IPS DF 6.9 (cell line): Measurements from ENCODE around the gene IGF2BP3.

Experiments used
- DNase-seq: peaks from one replicate; pipeline ENCODE4 v3.0.0-alpha.2; 2013; ENCODE audit warnings: low read depth, low spot score
- H3K27ac ChIP-seq: one replicate; pipeline ENCODE4 v1.5.1; 2013; ENCODE audit warnings: low read length, control low read depth
- H3K27me3 ChIP-seq: 2 replicates; pipeline ENCODE4 v1.6.1; 2013; ENCODE audit warnings: mild to moderate bottlenecking, low read length; ENCODE audit not compliant: control insufficient read depth, insufficient read depth
- H3K36me3 ChIP-seq: 2 replicates; pipeline ENCODE4 v1.6.1; 2013; ENCODE audit warnings: low read length; ENCODE audit not compliant: control insufficient read depth, insufficient read depth
- H3K4me1 ChIP-seq: 2 replicates; pipeline ENCODE4 v1.6.1; 2013; ENCODE audit warnings: low read length; ENCODE audit not compliant: control insufficient read depth, insufficient read depth
- H3K4me3 ChIP-seq: 2 replicates; pipeline ENCODE4 v1.5.1; 2013; ENCODE audit warnings: mild to moderate bottlenecking, low read length
- H3K9me3 ChIP-seq: 2 replicates; pipeline ENCODE4 v1.6.1; 2013; ENCODE audit warnings: low read length, inconsistent platforms; ENCODE audit not compliant: control insufficient read depth, insufficient read depth
- WGBS: extraction: QIAGEN DNeasy Blood & Tissue Kit; methylation state at CpG from one replicate; pipeline ENCODE4 v1.1.7; 2013; ENCODE audit warnings: mixed read lengths, missing lambda C conversion rate; ENCODE audit not compliant: insufficient read length, insufficient coverage; 5-methylcytosine and 5-hydroxymethylcytosine counted together

The IGF2BP3 gene

DNA sequence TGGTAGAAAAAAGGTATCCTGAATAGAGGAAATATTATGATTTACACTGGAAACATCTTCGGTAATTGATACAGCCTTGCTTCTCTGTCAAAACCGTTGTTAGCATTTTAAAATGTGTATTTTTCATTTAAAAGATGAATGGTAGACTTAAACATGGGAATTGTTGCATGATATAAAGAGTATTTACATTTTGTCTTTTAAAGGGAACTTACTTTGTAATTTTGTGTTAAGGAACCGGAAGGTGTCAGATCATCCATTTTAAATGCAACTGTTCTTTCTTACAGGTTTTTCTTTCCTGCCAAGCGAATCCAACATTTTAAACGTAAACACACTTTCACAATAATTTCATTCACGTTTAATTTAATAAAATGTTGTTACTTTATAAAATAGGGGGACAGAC, 1.8 kb upstream of the IGF2BP3 start:
- no peaks in the 10 kb centered on the region for H3K9me3 ChIP-seq
- no peaks in the 10 kb centered on the region for H3K4me1 ChIP-seq
- H3K27me3 ChIP-seq: no peaks in the 10 kb centered on the region
- WGBS: no CpG with 5 or more reads among the region's 6 CpGs
- DNase-seq: no peak
- no peak overlapping the region for H3K27ac ChIP-seq
- no peaks in the 10 kb centered on the region for H3K36me3 ChIP-seq
- H3K4me3 ChIP-seq: peak overlapping the region; percentile 26; the same call in 1 of the 2 replicates

DNA sequence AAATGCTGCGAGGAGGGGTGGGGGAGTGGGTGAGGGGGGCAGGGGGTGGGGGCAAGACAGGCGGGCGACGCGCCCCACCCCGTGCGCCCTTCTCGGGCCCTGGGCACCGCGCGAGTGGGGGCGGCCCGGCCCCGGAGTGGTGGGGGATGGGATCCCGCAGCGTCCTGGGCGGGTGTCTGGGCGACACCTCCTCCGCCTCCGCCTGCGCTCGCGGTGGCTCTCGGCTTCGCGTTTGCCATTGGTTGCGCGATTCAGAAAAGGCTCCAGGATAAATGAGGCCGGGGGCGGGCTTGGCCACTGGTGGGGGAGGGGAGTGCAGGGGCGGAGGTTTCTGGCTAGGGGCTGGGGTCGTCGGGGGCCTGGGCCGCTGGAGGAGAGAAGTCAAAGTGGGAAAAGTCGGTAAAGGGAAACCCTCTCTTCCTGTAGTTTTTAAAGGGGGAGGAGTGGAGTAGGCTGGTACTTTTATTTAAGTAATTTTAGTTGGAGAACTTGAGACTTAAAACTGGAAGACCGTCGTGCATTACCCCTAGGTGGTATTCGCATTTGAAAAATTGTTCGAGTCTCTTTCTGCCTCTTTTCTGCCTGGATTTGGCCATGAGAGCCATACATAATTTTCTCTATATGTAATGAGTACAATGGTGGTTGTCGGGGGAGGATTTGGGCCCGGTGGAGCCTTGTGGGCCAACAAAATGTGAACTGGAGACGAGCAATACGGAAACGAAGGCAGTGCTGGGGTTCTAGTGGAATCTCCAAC, 992 bp upstream of the IGF2BP3 start:
- Histone ChIP-seq H3K9me3 (no peaks in the 10 kb centered on the region), H3K4me1 (no peaks in the 10 kb centered on the region), H3K27me3 (no peaks in the 10 kb centered on the region), H3K4me3 (peak overlapping the region; percentile 97; the same call in 1 of the 2 replicates), H3K27ac (no peak overlapping the region), H3K36me3 (no peaks in the 10 kb centered on the region)
- no CpG with 5 or more reads among the region's 44 CpGs for WGBS
- peak; percentile 81 for DNase-seq

DNA sequence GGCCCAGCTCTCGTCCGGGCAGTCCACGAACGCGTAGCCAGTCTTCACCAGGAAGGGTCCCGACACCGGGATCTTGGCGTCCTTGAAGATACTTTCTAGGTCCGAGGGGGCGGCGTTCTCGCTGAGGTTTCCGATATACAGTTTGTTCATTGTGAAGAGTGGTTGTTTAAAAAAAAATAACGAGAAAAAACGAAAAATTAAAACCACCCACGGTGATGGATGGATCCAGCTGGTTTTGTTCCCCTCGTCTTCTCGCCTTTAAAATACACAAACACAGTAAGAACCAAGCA, 385 bp downstream of the IGF2BP3 start:
- Histone ChIP-seq H3K4me3 (peak overlapping the region; percentile 97), H3K27ac (no peak overlapping the region), H3K9me3 (no peaks in the 10 kb centered on the region), H3K36me3 (no peaks in the 10 kb centered on the region), H3K4me1 (peaks cover 3% of the 10 kb centered on the region; the same call in 1 of the 2 replicates), H3K27me3 (no peaks in the 10 kb centered on the region)
- no peak for DNase-seq
- no CpG with 5 or more reads among the region's 18 CpGs for WGBS

GRCh38 chr7:23469150-23469960, 936 bp downstream of the IGF2BP3 start:
- Histone ChIP-seq H3K27me3 (no peaks in the 10 kb centered on the region), H3K4me1 (peaks cover 3% of the 10 kb centered on the region; the same call in 1 of the 2 replicates), H3K9me3 (no peaks in the 10 kb centered on the region), H3K4me3 (peak overlapping the region; percentile 97), H3K36me3 (no peaks in the 10 kb centered on the region), H3K27ac (no peak overlapping the region)
- WGBS: no CpG with 5 or more reads among the region's 91 CpGs
- no peak for DNase-seq

DNA sequence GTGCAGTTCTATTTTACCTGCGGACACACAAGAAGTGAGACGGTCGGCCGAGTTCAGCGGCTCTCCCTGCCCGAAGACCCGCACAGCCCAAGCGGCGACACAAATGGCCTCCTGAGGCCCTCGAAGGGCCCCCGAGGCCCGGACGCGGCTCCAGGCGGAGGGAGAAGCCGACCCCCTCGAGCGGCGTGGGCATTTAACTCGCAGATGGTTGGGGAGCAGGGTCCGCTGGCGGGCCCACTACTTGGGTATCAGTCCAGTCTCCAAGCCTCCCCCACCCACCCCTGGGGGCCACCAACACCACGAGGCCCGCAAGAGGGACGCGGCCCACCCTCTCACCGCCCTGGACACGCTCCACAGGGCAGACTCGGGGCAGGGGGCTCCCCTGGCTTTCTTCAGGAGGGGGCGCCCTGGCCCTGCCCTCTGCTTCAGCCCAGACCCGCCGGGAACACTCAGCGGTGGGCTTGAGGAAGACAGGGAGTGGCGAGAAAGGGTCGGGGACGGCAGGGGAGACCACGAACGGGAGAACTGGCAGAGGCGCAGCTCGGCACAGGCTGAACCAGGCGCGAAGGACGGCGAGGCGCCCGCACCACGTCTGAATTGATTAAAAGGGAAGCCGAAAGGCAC, 1.7 kb downstream of the IGF2BP3 start:
- WGBS: no CpG with 5 or more reads among the region's 48 CpGs
- Histone ChIP-seq H3K4me3 (peak overlapping the region; percentile 97), H3K36me3 (no peaks in the 10 kb centered on the region; the same call in 1 of the 2 replicates), H3K27me3 (no peaks in the 10 kb centered on the region), H3K27ac (no peak overlapping the region), H3K9me3 (no peaks in the 10 kb centered on the region), H3K4me1 (peaks cover 3% of the 10 kb centered on the region; the same call in 1 of the 2 replicates)
- DNase-seq: no peak

DNA sequence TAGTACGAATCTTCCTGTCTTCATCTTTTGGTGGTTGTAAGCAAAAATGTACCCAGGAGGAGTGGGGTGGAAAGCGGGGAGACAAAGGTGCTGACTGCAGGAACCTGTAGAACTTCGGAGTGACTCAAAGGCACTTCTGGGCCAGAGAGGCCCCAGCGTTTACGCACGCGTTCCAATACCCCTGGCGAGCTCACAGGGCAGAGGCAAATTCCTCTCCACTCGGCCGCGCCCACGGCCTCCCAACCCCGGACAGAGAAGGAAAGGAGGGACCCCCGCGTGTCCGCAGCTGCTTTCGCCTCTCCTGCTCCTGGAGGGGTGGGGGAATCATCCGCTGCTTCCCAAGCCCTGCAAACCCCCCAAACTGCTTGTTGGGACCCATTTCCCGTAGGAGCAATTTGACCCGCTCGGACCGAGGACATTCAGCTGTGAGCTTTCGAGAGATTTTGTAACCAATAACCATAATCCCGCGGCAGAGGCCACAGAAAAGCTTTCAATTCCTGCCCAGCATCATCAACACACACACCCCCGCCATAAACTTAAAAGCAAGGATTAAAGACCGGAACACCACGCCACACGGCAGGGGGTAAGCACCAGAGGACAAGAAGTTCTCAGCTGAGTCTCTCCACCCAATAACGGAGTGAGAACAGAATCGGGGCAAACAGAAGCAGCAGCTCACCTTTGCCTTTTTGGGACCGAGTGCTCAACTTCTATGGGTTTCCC, 2.3 kb downstream of the IGF2BP3 start:
- no CpG with 5 or more reads among the region's 32 CpGs for WGBS
- no peaks in the 10 kb centered on the region for H3K27me3 ChIP-seq
- no peak for DNase-seq
- H3K36me3 ChIP-seq: no peaks in the 10 kb centered on the region; the same call in 1 of the 2 replicates
- H3K4me3 ChIP-seq: peak overlapping the region; percentile 97
- no peak overlapping the region for H3K27ac ChIP-seq
- peaks cover 3% of the 10 kb centered on the region; the same call in 1 of the 2 replicates for H3K4me1 ChIP-seq
- no peaks in the 10 kb centered on the region for H3K9me3 ChIP-seq

DNA sequence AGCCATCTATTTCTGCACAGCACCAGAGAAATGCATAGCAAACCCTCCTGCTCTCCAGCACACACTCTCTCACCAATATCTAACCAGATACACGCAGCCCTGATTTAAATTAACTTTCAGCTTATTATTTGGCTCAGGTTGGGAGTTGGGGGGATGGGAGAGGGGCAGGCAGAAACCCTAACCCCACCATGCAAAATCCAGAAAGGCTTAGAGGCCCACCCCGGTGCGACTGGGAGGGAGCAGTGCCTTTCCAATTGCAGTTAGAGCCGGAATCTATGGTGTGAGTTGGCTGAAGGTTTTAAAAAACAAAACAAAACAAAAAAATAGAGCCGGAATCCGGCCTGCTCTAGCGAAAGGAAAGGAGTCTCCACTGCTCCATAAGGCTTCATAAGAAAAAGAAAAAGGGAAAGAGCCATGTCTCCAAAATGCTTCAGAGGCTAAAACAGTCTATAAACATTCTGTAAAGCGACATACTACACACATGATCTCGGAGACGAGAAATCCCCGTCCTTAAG, 2.9 kb downstream of the IGF2BP3 start:
- DNase-seq: no peak
- WGBS: no CpG with 5 or more reads among the region's 11 CpGs

DNA sequence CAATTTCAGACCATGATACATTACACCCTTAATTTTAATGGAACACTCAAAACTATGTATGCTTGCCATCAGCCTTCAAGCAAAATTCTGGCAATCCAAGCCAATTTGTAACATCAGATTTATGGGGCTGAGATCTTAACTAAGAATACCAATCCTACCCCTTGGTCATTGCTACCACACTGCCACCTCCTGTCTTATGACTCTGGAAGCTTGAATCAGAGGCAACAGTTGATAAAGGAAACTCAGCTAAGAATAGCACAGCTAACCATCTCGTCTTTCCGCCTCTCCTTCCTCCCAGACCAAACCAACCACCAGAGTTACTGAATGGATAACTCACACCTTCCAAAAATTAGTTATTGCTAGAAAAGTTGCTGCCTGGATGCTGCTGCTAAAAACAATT, 7.4 kb downstream of the IGF2BP3 start:
- Histone ChIP-seq H3K4me1 (peaks cover 5% of the 10 kb centered on the region; the same call in 1 of the 2 replicates), H3K4me3 (no peak overlapping the region), H3K27me3 (no peaks in the 10 kb centered on the region), H3K9me3 (no peaks in the 10 kb centered on the region), H3K27ac (no peak overlapping the region), H3K36me3 (no peaks in the 10 kb centered on the region; the same call in 1 of the 2 replicates)
- no peak for DNase-seq
- WGBS: no CpG with 5 or more reads among the region's 2 CpGs

More for the DNA sequence above, 2.9 kb downstream of the IGF2BP3 start:
- H3K27me3 ChIP-seq: no peaks in the 10 kb centered on the region
- H3K9me3 ChIP-seq: no peaks in the 10 kb centered on the region
- H3K36me3 ChIP-seq: no peaks in the 10 kb centered on the region; the same call in 1 of the 2 replicates
- no peak overlapping the region for H3K27ac ChIP-seq
- peak overlapping the region; percentile 97; the same call in 1 of the 2 replicates for H3K4me3 ChIP-seq
- H3K4me1 ChIP-seq: peaks cover 5% of the 10 kb centered on the region; the same call in 1 of the 2 replicates

DNA sequence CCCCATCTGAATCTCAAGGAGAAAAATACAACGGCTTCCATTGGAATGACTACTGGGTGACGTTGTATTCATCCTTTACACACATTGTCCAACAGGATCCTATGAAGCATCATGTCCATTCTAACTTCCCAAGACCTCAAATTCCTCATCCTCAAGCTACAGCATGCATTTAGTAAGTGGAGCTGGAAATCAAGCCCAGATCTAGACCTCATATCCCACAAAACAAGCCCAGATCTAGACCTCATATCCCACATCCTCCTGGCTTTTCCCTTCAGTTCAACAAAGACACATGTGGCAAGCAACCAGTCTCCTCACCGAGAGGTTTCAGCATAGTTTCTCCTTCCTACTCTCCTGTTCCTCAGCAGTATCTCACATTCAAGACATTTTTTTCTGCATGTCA, 12.2 kb downstream of the IGF2BP3 start:
- no peak for DNase-seq
- peaks cover 6% of the 10 kb centered on the region for H3K4me1 ChIP-seq

More for the DNA sequence above, 12.2 kb downstream of the IGF2BP3 start:
- H3K9me3 ChIP-seq: no peaks in the 10 kb centered on the region
- H3K4me3 ChIP-seq: no peak overlapping the region
- no peak overlapping the region for H3K27ac ChIP-seq
- no CpG with 5 or more reads among the region's 3 CpGs for WGBS
- no peaks in the 10 kb centered on the region for H3K27me3 ChIP-seq
- H3K36me3 ChIP-seq: peaks cover 2% of the 10 kb centered on the region; the same call in 1 of the 2 replicates
